SK-N-MC (cell line): ENCODE data around the gene SEBOX.

Source experiments
- EZH2 ChIP-seq: fragments of 200-600 bp; sonication (generic); IDR thresholded peaks from one replicate; pipeline ENCODE4 v1.6.1; 2017; ENCODE audit warnings: antibody characterized with exemption
- FOXP2 ChIP-seq: optimal IDR thresholded peaks from 2 replicates; pipeline ENCODE3; 2011; ENCODE audit warnings: mild to moderate bottlenecking, moderate library complexity; ENCODE audit not compliant: insufficient read depth; ENCODE audit errors: extremely low read length, control extremely low read depth
- POLR2AphosphoS5 ChIP-seq: IDR thresholded peaks from 2 replicates; pipeline ENCODE4 v1.6.1; 2012; ENCODE audit warnings: mild to moderate bottlenecking, low read depth, low read length, borderline replicate concordance

DNA sequence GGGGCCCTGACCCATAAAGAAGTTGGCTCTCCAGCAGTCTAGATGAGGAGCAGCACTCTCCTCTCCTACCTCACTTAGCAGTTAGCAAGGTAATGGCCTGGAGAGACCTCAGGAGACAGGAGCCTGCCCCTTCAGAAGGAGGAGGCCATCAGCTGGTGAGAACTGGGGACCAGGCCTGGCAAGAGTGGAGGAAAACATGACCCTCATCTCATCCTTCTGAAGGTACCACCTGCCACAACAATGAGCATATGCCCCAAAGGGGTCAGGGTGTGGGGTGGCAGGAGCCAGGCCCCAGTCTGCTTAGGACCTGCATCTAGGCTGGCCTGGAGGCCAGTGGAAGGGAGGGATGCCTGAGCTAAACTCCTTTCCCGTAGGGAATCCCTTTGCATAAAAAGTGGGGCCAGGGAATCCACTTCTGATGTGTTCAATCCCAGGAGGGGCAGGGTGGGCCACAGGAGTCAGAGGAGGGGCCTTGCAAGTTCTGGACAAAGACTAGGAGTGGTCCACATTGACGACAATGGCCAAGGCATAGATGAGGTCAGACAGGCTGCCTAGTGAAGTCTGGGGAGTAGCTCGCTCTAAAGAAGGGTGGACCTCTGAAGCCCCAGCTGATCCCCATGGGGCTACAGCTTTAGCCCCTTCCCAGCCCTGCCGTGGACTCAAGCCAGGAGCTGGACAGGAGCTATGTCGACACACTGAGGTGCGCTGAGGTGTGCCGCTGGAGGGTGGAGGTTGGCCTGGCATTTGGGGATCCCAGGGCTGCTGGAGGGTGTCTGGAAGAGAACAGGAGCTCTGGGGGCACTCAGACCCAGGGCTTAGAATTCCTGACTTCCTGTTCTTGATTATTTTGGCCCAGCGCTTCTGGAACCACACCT is 986 bp downstream of the SEBOX start:
- no peak for TF ChIP-seq EZH2
- no peak for TF ChIP-seq POLR2AphosphoS5
- TF ChIP-seq FOXP2 = no peak
